Activated CD8-positive, alpha-beta T cell treated with anti-CD3 and anti-CD28 coated beads, Interleukin-2, amount 10 ng/mL, durations not matched to agents 7 days and 5 days (primary cell): ENCODE measurements around the gene TEAD1. TPM values are rescaled to one million over a fixed set of nuclear protein-coding genes. Genes with fewer than 3 reads are reported as not detected.

ENCODE experiments used
- ATAC-seq: fragments of 150-1000 bp; cut with Tn5 transposase; one replicate; pipeline ENCODE4 v1.10.0; 2021; ENCODE audit warnings: moderate library complexity
- CTCF ChIA-PET: fragments of 350-600 bp; sonication (Branson Sonifier 250); formaldehyde crosslinking; loops from one replicate; lab custom pipeline; 2021; ENCODE audit warnings: antibody characterized with exemption; lab: Charles Lee
- POLR2A ChIA-PET: fragments of 350-600 bp; sonication (Branson Sonifier 250); formaldehyde crosslinking; loops from one replicate; lab custom pipeline; 2021; ENCODE audit warnings: antibody characterized with exemption; lab: Charles Lee
- DNase-seq: peaks from one replicate; pipeline ENCODE4 v3.0.0-alpha.2; 2020
- H3K27ac Mint-ChIP-seq: one replicate; pipeline ENCODE4 v1.8.0; 2021; ENCODE audit warnings: mild to moderate bottlenecking, mixed read lengths
- H3K27me3 Mint-ChIP-seq: one replicate; pipeline ENCODE4 v1.8.0; 2021; ENCODE audit warnings: low read depth, mixed read lengths
- H3K36me3 Mint-ChIP-seq: one replicate; pipeline ENCODE4 v1.8.0; 2021; ENCODE audit warnings: low read depth, mixed read lengths
- H3K4me1 Mint-ChIP-seq: one replicate; pipeline ENCODE4 v1.8.0; 2021; ENCODE audit warnings: low read depth, mixed read lengths
- H3K4me3 Mint-ChIP-seq: one replicate; pipeline ENCODE4 v1.8.0; 2021; ENCODE audit warnings: mild to moderate bottlenecking, mixed read lengths
- H3K9me3 Mint-ChIP-seq: one replicate; pipeline ENCODE4 v1.8.0; 2022; ENCODE audit warnings: mixed read lengths; ENCODE audit not compliant: insufficient read depth
- total RNA-seq, 2 experiments: library from RNA; stranded (reverse); gene quantifications; one replicate each; pipeline ENCODE4 v1.2.3, GENCODE V29; 2021

The TEAD1 gene
- total RNA-seq, 2 experiments from 2014 or later, result 0.05 TPM; not detected in 1

GRCh38 chr11:12949453-12949852 lies 275.2 kb downstream of the TEAD1 start:
- POLR2A ChIA-PET, result no interaction called here
- DNase-seq (no peak), ATAC-seq (no peak)
- Mint-ChIP-seq H3K36me3 (no peaks in the 10 kb centered on the region), H3K4me3 (no peak overlapping the region), H3K9me3 (peaks cover 9% of the 10 kb centered on the region), H3K4me1 (no peaks in the 10 kb centered on the region), H3K27ac (no peak overlapping the region), H3K27me3 (peaks cover 10% of the 10 kb centered on the region)
- CTCF ChIA-PET, result no interaction called here

- CTCF ChIA-PET, result no interaction called here
- Mint-ChIP-seq H3K36me3 (no peaks in the 10 kb centered on the region), H3K9me3 (peaks cover 9% of the 10 kb centered on the region), H3K4me3 (no peak overlapping the region), H3K27me3 (peaks cover 10% of the 10 kb centered on the region), H3K4me1 (no peaks in the 10 kb centered on the region), H3K27ac (no peak overlapping the region)
- ATAC-seq (no peak), DNase-seq (no peak)
- POLR2A ChIA-PET, result no interaction called here
Observed at GRCh38 chr11:12950670-12951069, 276.4 kb downstream of the TEAD1 start.

- DNase-seq (no peak), ATAC-seq (no peak)
- CTCF ChIA-PET, result no interaction called here
- Mint-ChIP-seq H3K4me3 (no peak overlapping the region), H3K4me1 (no peaks in the 10 kb centered on the region), H3K27ac (no peak overlapping the region), H3K9me3 (peaks cover 9% of the 10 kb centered on the region), H3K36me3 (no peaks in the 10 kb centered on the region), H3K27me3 (peaks cover 11% of the 10 kb centered on the region)
- POLR2A ChIA-PET, result no interaction called here
Observed at GRCh38 chr11:12951376-12951775, 277.2 kb downstream of the TEAD1 start.

GRCh38 chr11:12952094-12952493 lies 277.9 kb downstream of the TEAD1 start:
- no peak for DNase-seq
- POLR2A ChIA-PET, result no interaction called here

GRCh38 chr11:12958986-12959385 lies 284.8 kb downstream of the TEAD1 start:
- ChIA-PET POLR2A (no interaction called here), CTCF (no interaction called here)
- Mint-ChIP-seq H3K4me3 (no peak overlapping the region), H3K9me3 (no peaks in the 10 kb centered on the region), H3K4me1 (no peaks in the 10 kb centered on the region), H3K36me3 (no peaks in the 10 kb centered on the region), H3K27me3 (peaks cover 20% of the 10 kb centered on the region), H3K27ac (no peak overlapping the region)
- ATAC-seq, result no peak
- no peak for DNase-seq

More at GRCh38 chr11:12952094-12952493, 277.9 kb downstream of the TEAD1 start:
- Mint-ChIP-seq H3K27me3 (peaks cover 10% of the 10 kb centered on the region), H3K4me3 (no peak overlapping the region), H3K4me1 (no peaks in the 10 kb centered on the region), H3K9me3 (peaks cover 9% of the 10 kb centered on the region), H3K27ac (no peak overlapping the region), H3K36me3 (no peaks in the 10 kb centered on the region)
- no peak for ATAC-seq
- CTCF ChIA-PET, result interaction anchor here (1.5 kb wide), 1 partner anchor 12 kb away, joined by 3 read pairs; no protein-coding TSS in a partner anchor

- Mint-ChIP-seq H3K9me3 (no peaks in the 10 kb centered on the region), H3K36me3 (no peaks in the 10 kb centered on the region), H3K4me3 (no peak overlapping the region), H3K27me3 (peaks cover 17% of the 10 kb centered on the region), H3K4me1 (no peaks in the 10 kb centered on the region), H3K27ac (no peak overlapping the region)
- DNase-seq (no peak), ATAC-seq (no peak)
- POLR2A ChIA-PET, result no interaction called here
- CTCF ChIA-PET, result no interaction called here
Observed at GRCh38 chr11:12961615-12962014, 287.4 kb downstream of the TEAD1 start.

- DNase-seq, result no peak
- peaks cover 17% of the 10 kb centered on the region for H3K27me3 Mint-ChIP-seq
- H3K9me3 Mint-ChIP-seq, result no peaks in the 10 kb centered on the region
- H3K4me1 Mint-ChIP-seq, result no peaks in the 10 kb centered on the region
- no peak for ATAC-seq
- H3K27ac Mint-ChIP-seq, result no peak overlapping the region
- ChIA-PET POLR2A (no interaction called here), CTCF (no interaction called here)
- no peaks in the 10 kb centered on the region for H3K36me3 Mint-ChIP-seq
- H3K4me3 Mint-ChIP-seq, result no peak overlapping the region
Observed at GRCh38 chr11:12962306-12962705, 288.1 kb downstream of the TEAD1 start.

GRCh38 chr11:12963051-12963450 lies 288.8 kb downstream of the TEAD1 start:
- Mint-ChIP-seq H3K4me3 (no peak overlapping the region), H3K27ac (no peak overlapping the region), H3K36me3 (no peaks in the 10 kb centered on the region), H3K4me1 (no peaks in the 10 kb centered on the region), H3K9me3 (no peaks in the 10 kb centered on the region), H3K27me3 (peaks cover 17% of the 10 kb centered on the region)
- ChIA-PET POLR2A (no interaction called here), CTCF (interaction anchor here (0.9 to 2.4 kb wide), 4 partner anchors 11 to 389 kb away, joined by 3 to 11 read pairs (median 4); no protein-coding TSS in a partner anchor)
- DNase-seq (no peak), ATAC-seq (no peak)

- H3K4me3 Mint-ChIP-seq, result no peak overlapping the region
- POLR2A ChIA-PET, result no interaction called here
- no peaks in the 10 kb centered on the region for H3K36me3 Mint-ChIP-seq
- peak; percentile 84 for ATAC-seq
- no peaks in the 10 kb centered on the region for H3K4me1 Mint-ChIP-seq
- peak; percentile 64 for DNase-seq
- peaks cover 17% of the 10 kb centered on the region for H3K27me3 Mint-ChIP-seq
- no peak overlapping the region for H3K27ac Mint-ChIP-seq
- CTCF ChIA-PET, result interaction anchor here (0.6 to 2.4 kb wide), 15 partner anchors 10 to 500 kb away, joined by 3 to 11 read pairs (median 3); no protein-coding TSS in a partner anchor
- H3K9me3 Mint-ChIP-seq, result no peaks in the 10 kb centered on the region
Observed at GRCh38 chr11:12963792-12964536, 289.7 kb downstream of the TEAD1 start.

GRCh38 chr11:12964650-12965049 lies 290.4 kb downstream of the TEAD1 start:
- Mint-ChIP-seq H3K36me3 (no peaks in the 10 kb centered on the region), H3K4me1 (no peaks in the 10 kb centered on the region), H3K4me3 (no peak overlapping the region), H3K9me3 (no peaks in the 10 kb centered on the region), H3K27me3 (peaks cover 16% of the 10 kb centered on the region), H3K27ac (no peak overlapping the region)
- no peak for DNase-seq
- ChIA-PET CTCF (interaction anchor here (0.7 to 2.4 kb wide), 4 partner anchors 12 to 499 kb away, joined by 3 to 11 read pairs (median 4); no protein-coding TSS in a partner anchor), POLR2A (no interaction called here)
- ATAC-seq, result no peak

- no peak overlapping the region for H3K27ac Mint-ChIP-seq
- no peak overlapping the region for H3K4me3 Mint-ChIP-seq
- ATAC-seq (no peak), DNase-seq (no peak)
- H3K36me3 Mint-ChIP-seq, result no peaks in the 10 kb centered on the region
- peaks cover 12% of the 10 kb centered on the region for H3K27me3 Mint-ChIP-seq
- no peaks in the 10 kb centered on the region for H3K4me1 Mint-ChIP-seq
- ChIA-PET POLR2A (no interaction called here), CTCF (no interaction called here)
- no peaks in the 10 kb centered on the region for H3K9me3 Mint-ChIP-seq
Observed at GRCh38 chr11:12966002-12966401, 291.8 kb downstream of the TEAD1 start.

- Mint-ChIP-seq H3K9me3 (no peaks in the 10 kb centered on the region), H3K36me3 (no peaks in the 10 kb centered on the region), H3K27me3 (peaks cover 3% of the 10 kb centered on the region), H3K4me1 (no peaks in the 10 kb centered on the region), H3K27ac (no peak overlapping the region), H3K4me3 (no peak overlapping the region)
- CTCF ChIA-PET, result interaction anchor here (1.1 kb wide), 1 partner anchor 519 kb away, joined by 3 read pairs; no protein-coding TSS in a partner anchor
- DNase-seq (no peak), ATAC-seq (no peak)
- POLR2A ChIA-PET, result no interaction called here
Observed at GRCh38 chr11:12968101-12968500, 293.9 kb downstream of the TEAD1 start.
